GM18508 (cell line): ENCODE measurements around the gene CDYL.

Source experiments
- ATAC-seq: cut with Tn5 transposase; IDR thresholded peaks from one replicate; pipeline ENCODE4 v1.9.1; 2021; ENCODE audit warnings: moderate number of reproducible peaks; ENCODE audit not compliant: insufficient read depth, unreplicated experiment

CDYL gene

DNA sequence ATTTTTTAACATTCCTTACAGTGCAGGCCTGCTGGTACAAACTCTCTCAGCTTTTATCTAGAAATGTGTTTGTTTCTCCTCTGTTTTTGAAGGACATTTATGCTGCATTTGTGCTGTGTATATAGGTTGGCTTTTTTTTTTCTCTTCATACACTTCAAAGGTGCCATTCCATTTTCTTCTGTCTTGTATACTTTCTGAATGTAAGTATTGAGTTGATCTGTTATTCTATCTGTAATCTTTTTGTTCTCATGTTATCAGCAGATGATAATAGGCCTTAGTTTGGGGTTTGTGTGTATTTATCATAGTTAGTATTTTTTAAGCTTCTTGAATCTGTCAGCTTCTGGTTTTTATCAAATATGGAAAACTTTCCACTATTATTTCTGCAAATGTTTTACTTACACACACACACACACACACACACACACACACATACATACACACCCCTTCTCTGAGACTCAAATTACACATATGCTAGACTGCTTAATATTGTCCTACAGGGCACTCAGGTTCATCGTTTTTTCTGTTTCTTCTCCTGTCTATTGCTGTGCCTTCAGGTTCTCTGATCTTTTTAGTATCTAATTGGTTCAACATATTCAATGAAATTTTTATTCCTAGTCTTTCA lies 153.0 kb downstream of the CDYL start:
- ATAC-seq, result no peak

GRCh38 chr6:4930025-4930691 lies 154.0 kb downstream of the CDYL start:
- no peak for ATAC-seq

- ATAC-seq, result no peak
Measured at GRCh38 chr6:4931530-4932227, 155.5 kb downstream of the CDYL start.

DNA sequence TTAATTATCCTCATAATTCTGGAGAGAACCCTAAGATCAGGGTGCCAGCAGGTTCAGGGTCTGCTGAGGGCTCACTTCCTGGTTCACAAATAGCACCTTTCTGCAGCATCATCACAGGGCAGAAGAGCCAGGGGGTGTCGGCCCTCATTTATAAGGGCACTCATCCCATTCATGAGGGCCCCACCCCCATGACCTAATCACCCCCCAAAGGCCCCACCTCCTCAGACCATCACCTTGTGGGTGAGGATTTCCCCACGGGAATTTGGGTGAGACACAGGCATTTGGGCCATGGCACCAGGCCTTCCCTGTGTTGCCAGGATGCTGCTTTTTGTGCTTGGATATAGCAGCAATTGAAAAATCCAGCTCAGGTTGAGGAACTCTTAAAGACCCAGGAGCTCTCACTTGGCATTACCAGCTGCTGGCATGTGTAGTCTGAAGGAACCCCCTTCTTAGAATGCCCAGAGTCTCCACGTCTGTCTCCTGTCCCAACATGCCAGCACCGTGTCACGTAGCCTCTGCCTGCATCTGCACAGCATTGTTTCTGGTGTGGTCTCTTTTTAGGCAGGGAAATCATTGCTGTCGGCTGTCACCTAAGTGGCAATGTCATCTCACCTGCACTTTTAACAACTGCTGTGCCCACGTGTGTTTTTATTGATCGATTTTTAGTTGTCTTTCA lies 156.2 kb downstream of the CDYL start:
- no peak for ATAC-seq

GRCh38 chr6:4935486-4935885 lies 159.3 kb downstream of the CDYL start:
- no peak for ATAC-seq

DNA sequence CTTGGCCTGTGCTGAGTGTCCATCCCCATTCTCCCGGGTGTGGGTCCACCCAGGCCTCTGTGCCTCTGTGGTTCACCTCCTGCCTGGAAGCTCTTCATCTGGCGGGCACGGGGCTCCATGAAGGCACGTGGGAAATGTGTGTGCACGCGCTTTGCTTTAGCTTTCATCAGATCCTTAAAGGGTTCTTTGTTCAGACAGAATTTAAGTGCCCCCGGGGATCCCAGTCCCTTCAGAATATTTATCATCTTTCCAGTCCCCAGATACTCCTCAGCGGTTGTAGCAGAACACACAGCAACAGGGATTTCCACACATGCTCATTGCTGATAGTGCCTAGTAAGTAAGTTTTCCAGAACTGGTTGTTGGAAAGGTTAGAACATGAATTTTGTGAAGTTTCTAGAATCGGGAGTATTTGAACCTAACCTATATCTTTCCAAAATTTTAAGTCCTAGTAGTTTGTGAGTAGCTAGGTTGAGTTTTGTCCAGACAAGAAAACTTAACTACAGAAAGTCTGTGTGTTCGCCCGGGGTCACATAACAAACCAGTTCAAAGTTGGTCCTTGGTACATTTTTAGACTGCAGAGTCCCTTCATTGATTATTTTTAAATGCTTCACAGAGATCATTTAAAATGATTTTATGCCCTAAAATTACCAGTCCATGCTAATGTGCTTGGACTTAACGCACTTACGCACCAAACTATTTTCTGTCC lies 159.9 kb downstream of the CDYL start:
- no peak for ATAC-seq

- no peak for ATAC-seq
Measured at GRCh38 chr6:4936681-4937041, 160.5 kb downstream of the CDYL start.

DNA sequence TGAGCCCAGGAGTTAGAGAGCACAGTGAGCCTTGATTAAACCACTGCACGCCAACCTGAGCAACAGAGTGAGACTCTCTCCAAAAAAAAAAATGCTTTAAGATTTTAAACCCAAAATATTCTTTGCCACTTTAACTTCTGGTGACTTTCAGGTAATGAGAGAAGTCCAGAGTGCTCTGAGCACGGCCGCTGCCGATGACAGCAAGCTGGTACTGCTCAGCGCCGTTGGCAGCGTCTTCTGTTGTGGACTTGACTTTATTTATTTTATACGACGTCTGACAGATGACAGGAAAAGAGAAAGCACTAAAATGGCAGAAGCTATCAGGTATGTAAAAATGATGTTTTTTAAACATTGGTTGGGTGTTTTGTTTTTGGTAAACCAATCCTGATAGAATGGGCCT lies 161.2 kb downstream of the CDYL start:
- ATAC-seq, result no peak

- ATAC-seq, result no peak
Measured at GRCh38 chr6:4939241-4939640, 163.0 kb downstream of the CDYL start.

GRCh38 chr6:4940416-4940815 lies 164.2 kb downstream of the CDYL start:
- no peak for ATAC-seq

DNA sequence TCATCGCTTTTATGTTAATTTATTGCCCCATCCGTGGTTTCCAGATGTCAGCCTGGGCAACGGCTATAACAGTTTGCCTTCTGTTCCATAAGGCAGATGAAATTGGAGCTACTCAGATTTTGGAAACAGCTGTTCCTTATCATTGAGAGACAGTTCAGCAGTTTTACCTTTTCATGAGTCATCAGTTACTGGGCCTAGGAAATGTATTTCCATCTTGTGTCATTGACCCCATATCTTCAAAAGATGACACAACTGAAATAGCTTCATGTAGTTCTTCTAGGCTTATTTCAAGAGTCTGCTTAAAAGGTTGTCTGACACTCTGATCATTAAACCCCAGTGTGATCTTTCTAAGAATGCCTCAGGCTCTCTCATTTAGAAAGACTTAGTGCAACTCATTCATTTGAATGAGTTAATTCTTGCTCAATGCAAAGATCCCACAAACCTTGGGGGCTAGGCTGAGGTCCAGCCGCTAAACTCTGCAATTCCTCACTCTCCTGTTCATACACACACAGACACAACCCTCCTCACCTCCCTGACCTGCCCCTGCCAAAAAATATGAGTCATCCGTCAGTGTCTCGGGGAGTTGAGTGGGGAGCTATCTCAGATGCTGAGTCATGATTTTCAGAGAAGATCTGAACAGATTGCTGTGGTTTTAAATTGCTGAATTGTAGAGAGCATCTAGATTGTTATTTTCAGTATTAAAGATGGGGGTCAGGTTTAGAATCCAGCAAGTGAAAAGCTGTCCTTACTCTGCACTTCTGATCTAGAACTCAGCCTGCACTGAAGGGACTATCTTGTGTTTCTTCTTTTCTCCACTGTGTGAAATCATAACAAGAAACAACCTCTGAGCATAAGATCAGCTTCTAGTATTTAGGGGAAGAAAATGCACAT lies 165.8 kb downstream of the CDYL start:
- no peak for ATAC-seq

- ATAC-seq, result no peak
Measured at GRCh38 chr6:4942673-4943009, 166.4 kb downstream of the CDYL start.

DNA sequence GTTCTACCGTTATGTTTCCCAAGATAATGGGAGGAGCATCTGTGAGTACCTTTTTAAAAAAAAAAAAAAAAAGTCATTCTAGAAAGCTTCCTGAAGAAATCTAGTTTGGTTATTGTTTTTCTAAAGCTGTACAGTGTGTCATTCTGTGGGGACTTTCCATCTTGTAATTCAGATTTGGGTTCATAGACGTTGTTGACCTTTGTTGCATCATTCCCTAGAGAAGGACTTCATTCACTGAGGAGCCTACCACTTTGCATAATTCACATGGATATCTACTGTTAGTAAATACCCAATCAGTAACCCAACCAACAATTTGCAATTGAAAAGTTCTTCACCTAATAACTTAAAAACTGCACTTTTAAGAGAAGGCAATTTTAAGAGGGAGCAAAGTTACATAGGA lies 167.5 kb downstream of the CDYL start:
- ATAC-seq, result no peak

DNA sequence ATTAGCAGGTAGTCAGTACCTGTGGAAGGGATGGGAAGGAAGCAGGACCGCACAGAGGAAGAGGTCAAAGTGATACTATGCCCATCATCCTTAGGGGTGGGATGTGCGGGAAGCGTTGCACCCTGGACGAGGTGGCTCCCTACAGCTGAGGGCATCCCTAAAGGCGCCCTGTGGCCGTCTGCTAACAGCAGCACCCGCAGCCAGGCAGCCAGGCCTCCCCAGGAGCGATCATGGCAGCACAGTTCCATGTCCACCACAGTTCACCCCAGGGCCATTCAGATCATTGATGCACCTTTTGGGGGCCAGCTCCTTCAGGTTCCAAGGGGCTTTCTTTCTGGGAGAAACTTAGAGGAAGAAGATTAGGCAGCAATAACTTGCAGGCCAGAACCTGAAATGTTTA lies 168.1 kb downstream of the CDYL start:
- ATAC-seq, result no peak

DNA sequence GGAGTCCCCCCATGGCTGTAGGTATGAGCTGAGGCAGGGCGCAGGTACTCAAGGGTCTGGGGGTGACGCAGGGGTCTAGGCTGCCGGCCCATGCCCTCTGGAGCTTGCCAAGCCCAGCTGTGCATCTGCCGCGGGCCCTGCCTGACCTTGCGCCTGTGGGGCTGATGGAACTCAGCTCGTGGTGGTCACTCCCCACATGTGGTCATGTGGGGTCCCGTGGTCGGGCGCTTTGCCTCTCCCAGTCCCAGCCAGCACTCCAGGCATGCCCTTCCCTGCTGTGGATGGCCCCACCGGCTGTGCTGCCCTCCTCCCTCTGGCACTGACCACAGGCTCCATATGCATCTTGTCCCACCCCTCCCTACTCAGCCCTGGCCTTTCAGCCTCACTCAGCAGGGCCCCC lies 170.3 kb downstream of the CDYL start:
- ATAC-seq, result no peak

DNA sequence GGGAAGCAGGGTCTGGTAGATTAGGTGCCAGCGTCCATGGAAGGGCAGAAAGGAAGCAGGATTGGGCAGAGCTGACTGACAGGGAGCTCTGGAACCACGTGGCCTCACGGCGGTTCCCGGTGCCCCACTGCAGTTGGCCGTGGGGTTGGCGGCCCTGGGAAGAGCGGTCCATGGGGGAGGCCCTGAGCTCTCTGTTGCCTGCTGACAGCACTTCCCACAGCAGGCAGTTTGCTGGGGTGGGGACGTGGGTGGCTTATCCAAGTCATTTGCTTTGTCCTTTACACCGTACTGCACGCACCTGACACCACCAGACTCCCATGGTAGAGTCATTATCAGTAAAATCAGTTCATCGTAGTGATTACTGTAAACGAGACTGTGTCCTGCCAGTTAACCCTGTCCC lies 171.5 kb downstream of the CDYL start:
- no peak for ATAC-seq

DNA sequence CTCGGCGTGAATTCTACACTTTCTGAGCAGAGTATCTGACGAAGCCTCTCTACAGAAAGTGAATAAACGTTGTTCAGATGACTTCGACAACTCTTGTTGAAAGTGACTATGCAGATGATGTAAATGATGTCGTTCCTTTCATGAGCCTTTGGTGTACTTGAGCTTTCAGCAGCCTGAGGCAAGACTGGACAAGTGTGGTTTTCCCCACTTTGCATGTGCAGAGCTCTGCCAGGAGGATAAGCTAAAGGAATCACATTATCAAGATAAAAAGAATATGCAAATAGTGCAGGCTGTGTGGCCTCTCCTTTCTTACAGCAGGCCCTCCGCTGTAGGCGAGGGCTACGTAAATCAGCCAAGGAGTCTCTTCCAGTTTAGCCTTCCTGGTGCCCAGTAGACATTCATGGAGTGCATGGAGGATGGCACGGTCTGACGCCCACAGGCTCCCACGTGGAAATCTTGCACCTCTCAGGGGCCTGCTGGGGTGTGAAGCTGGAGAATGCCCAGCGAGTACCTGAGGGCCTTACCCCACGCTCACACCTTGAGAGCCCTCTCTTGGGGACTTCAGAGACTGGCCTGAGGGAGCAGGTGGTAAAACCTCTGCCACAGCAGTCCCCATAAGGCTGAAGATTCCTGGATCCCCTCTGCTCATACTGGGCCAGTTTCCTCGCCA lies 172.7 kb downstream of the CDYL start:
- no peak for ATAC-seq

GRCh38 chr6:4950076-4950475 lies 173.9 kb downstream of the CDYL start:
- no peak for ATAC-seq

- ATAC-seq, result no peak
Measured at GRCh38 chr6:4950836-4951533, 174.8 kb downstream of the CDYL start.
